ENCODE data around the gene ERC2.

Gene ERC2

DNA sequence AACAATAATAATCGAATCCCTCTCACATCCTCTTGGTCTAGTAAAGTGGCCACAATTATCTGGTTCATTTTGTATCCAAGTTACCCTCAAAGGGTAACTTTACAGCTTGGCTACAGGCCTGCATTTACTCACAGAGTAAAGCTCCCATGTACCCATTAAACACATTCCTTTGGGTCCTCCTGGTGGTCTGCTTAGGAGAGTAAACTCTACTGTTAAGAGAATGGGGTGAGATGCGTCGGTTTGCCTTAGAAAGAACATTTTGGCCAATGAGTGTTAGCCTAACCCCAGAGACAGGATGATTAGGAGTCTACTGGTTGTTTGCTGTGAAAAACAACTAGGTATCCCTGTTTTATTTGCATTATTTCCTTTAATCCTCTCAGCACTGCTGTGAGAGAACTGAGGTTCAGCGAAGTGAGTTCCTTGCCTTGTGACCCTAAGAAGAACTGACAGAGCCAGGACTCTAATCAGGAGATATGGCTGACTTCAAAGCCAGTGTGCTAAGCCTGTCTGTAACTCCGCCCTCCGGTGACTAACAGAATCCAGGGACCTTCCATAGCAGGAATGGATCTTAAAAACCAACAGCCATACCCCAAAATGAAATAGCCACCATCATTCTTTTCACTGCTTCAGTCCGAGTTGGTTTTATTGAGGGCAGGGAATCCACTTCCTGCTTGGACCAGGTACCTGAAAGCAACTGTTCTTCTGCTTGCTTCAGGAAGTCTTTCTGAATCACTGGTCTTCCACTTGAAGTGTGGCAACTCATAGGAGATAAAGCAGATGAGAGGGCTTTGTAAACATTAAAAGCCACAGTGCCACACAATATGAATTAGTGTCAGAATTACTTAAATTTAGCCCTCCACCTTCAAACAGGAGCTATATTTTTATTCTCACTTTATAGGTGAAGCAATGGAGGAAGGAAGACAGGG, 663.8 kb downstream of the ERC2 start:
- Histone ChIP-seq H3K9ac (ENCODE audit: low read length) (no peak overlapping the region), H3K9me2 (replicated peaks; ENCODE audit: insufficient read depth, low read length) (no peaks in the 10 kb centered on the region), H3F3A (ENCODE audit: insufficient read depth) (no peaks in the 10 kb centered on the region), H3K27me3 (ENCODE audit: low read length) (no peaks in the 10 kb centered on the region), H3K79me2 (ENCODE audit: insufficient read depth, low read length) (no peaks in the 10 kb centered on the region), H3K4me2 (ENCODE audit: low read depth, low read length, poor library complexity, severe bottlenecking) (no peak overlapping the region), H3K4me3 (ENCODE audit: insufficient read depth, low read length, poor library complexity, severe bottlenecking) (no peak overlapping the region), H3K27ac (ENCODE audit: low read depth, low read length) (no peak overlapping the region), H2AFZ (ENCODE audit: low read depth, low read length, severe bottlenecking) (no peak overlapping the region), H3K36me3 (ENCODE audit: low read length) (no peaks in the 10 kb centered on the region), H4K20me1 (ENCODE audit: low read depth, low read length) (no peaks in the 10 kb centered on the region), H3K9me3 (ENCODE audit: insufficient read depth, low read length) (no peaks in the 10 kb centered on the region)
- TF ChIP-seq CTCF (IDR thresholded peaks at IDR 0.05; ENCODE audit: insufficient read depth, low read length, poor library complexity, severe bottlenecking): no peak
- no peak for TF ChIP-seq EZH2phosphoT487 (conservative IDR thresholded peaks at IDR 0.05; ENCODE audit: low read length)

- no peaks in the 10 kb centered on the region for H3K27me3 ChIP-seq (ENCODE audit: low read length)
- H3K9me2 ChIP-seq (replicated peaks; ENCODE audit: insufficient read depth, low read length): no peaks in the 10 kb centered on the region
- no peak overlapping the region for H3K4me3 ChIP-seq (ENCODE audit: insufficient read depth, low read length, poor library complexity, severe bottlenecking)
- H3K27ac ChIP-seq (ENCODE audit: low read depth, low read length): no peak overlapping the region
- no peak for TF ChIP-seq EZH2phosphoT487 (conservative IDR thresholded peaks at IDR 0.05; ENCODE audit: low read length)
- TF ChIP-seq CTCF (IDR thresholded peaks at IDR 0.05; ENCODE audit: insufficient read depth, low read length, poor library complexity, severe bottlenecking): no peak
- no peak overlapping the region for H3K9ac ChIP-seq (ENCODE audit: low read length)
- H2AFZ ChIP-seq (ENCODE audit: low read depth, low read length, severe bottlenecking): no peak overlapping the region
- H4K20me1 ChIP-seq (ENCODE audit: low read depth, low read length): no peaks in the 10 kb centered on the region
- H3K4me2 ChIP-seq (ENCODE audit: low read depth, low read length, poor library complexity, severe bottlenecking): no peak overlapping the region
- H3K9me3 ChIP-seq (ENCODE audit: insufficient read depth, low read length): no peaks in the 10 kb centered on the region
- no peaks in the 10 kb centered on the region for H3K79me2 ChIP-seq (ENCODE audit: insufficient read depth, low read length)
- H3K36me3 ChIP-seq (ENCODE audit: low read length): no peaks in the 10 kb centered on the region
- no peaks in the 10 kb centered on the region for H3F3A ChIP-seq (ENCODE audit: insufficient read depth)
Observed at GRCh38 chr3:55802816-55803215, 665.5 kb downstream of the ERC2 start.

DNA sequence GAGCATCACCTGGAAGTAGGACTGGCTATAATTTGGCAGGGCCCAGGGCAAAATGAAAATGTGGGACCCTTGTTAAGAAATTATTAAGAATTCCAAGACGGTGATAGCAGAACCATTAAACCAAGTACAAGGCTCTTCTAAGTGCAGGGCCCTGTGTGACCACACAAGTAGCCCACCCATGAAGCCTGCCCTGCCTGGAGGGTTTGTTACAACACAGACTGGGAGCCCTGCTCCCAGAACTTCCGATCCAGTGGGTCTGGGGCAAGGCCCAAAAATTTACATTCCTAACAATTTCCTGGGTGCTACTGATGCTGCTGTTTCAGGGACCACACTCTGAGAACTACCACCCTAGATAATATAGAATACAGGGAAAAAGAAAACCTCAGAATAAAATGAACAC, 666.6 kb downstream of the ERC2 start:
- no peak overlapping the region for H3K27ac ChIP-seq (ENCODE audit: low read depth, low read length)

More for the DNA sequence above, 666.6 kb downstream of the ERC2 start:
- H3K4me2 ChIP-seq (ENCODE audit: low read depth, low read length, poor library complexity, severe bottlenecking): no peak overlapping the region
- H3K9me3 ChIP-seq (ENCODE audit: insufficient read depth, low read length): no peaks in the 10 kb centered on the region
- no peaks in the 10 kb centered on the region for H3K79me2 ChIP-seq (ENCODE audit: insufficient read depth, low read length)
- TF ChIP-seq EZH2phosphoT487 (conservative IDR thresholded peaks at IDR 0.05; ENCODE audit: low read length) (no peak), CTCF (IDR thresholded peaks at IDR 0.05; ENCODE audit: insufficient read depth, low read length, poor library complexity, severe bottlenecking) (no peak)
- no peaks in the 10 kb centered on the region for H4K20me1 ChIP-seq (ENCODE audit: low read depth, low read length)
- H3K36me3 ChIP-seq (ENCODE audit: low read length): no peaks in the 10 kb centered on the region
- no peaks in the 10 kb centered on the region for H3F3A ChIP-seq (ENCODE audit: insufficient read depth)
- H2AFZ ChIP-seq (ENCODE audit: low read depth, low read length, severe bottlenecking): no peak overlapping the region
- H3K4me3 ChIP-seq (ENCODE audit: insufficient read depth, low read length, poor library complexity, severe bottlenecking): no peak overlapping the region
- no peak overlapping the region for H3K9ac ChIP-seq (ENCODE audit: low read length)
- no peaks in the 10 kb centered on the region for H3K27me3 ChIP-seq (ENCODE audit: low read length)
- H3K9me2 ChIP-seq (replicated peaks; ENCODE audit: insufficient read depth, low read length): no peaks in the 10 kb centered on the region

Data from SU-DHL-6 (cell line).